CD4-positive, alpha-beta T cell (primary cell): Measurements from ENCODE around the gene KRT33B. TPM values are rescaled to one million over a fixed set of nuclear protein-coding genes. Genes with fewer than 3 reads are reported as not detected.

Source experiments
- ATAC-seq: fragments of 200-7000 bp; cut with Tn5 transposase; one replicate; pipeline ENCODE4 v1.10.0; 2022; ENCODE audit warnings: mild to moderate bottlenecking; ENCODE audit not compliant: poor library complexity
- CTCF ChIA-PET: fragments of 350-600 bp; sonication (Branson Sonifier 250); formaldehyde crosslinking; loops from one replicate; lab custom pipeline; 2021; ENCODE audit warnings: antibody characterized with exemption, inconsistent platforms; lab: Charles Lee
- POLR2A ChIA-PET: fragments of 350-600 bp; sonication (Branson Sonifier 250); formaldehyde crosslinking; loops from one replicate; lab custom pipeline; 2021; ENCODE audit warnings: antibody characterized with exemption, inconsistent platforms; lab: Charles Lee
- DNase-seq, 14 experiments: peaks; one replicate each; pipeline ENCODE4 v3.0.0-alpha.2; 2013 to 2020; ENCODE audit warnings: mixed read lengths in 2 of 14
- H3K27ac ChIP-seq, 2 donors: one replicate each; pipeline versions ENCODE4 v1.5.1 to v1.7.0; 2013; ENCODE audit warnings: low read length in 2 of 2, low read depth in 1 of 2, mild to moderate bottlenecking in 1 of 2
- H3K27me3 ChIP-seq, 2 experiments: 1 replicate in 1 of 2; 2 replicates in 1 of 2; pipeline versions ENCODE4 v1.6.1 to v1.7.0; 2013; ENCODE audit warnings: low read length in 2 of 2, control low read depth in 1 of 2, mild to moderate bottlenecking in 1 of 2, moderate library complexity in 1 of 2; ENCODE audit not compliant: insufficient read depth in 2 of 2, control insufficient read depth in 1 of 2
- H3K36me3 ChIP-seq: one replicate; pipeline ENCODE4 v1.6.1; 2013; ENCODE audit warnings: low read length, control low read depth; ENCODE audit not compliant: insufficient read depth
- H3K4me1 ChIP-seq: one replicate; pipeline ENCODE4 v1.6.1; 2013; ENCODE audit warnings: low read length, control low read depth; ENCODE audit not compliant: insufficient read depth
- H3K4me3 ChIP-seq: one replicate; pipeline ENCODE4 v1.5.1; 2013; ENCODE audit warnings: mild to moderate bottlenecking, low read length, moderate library complexity
- H3K9me3 ChIP-seq, 2 experiments: 1 replicate in 1 of 2; 2 replicates in 1 of 2; pipeline versions ENCODE4 v1.6.1 to v1.7.0; 2013; ENCODE audit warnings: low read length in 2 of 2, mild to moderate bottlenecking in 2 of 2, control low read depth in 1 of 2, moderate library complexity in 1 of 2; ENCODE audit not compliant: control insufficient read depth in 1 of 2, insufficient read depth in 1 of 2
- H3K27ac Mint-ChIP-seq: one replicate; pipeline ENCODE4 v1.8.0; 2020; ENCODE audit warnings: mixed read lengths
- H3K27me3 Mint-ChIP-seq: one replicate; pipeline ENCODE4 v1.8.0; 2021; ENCODE audit warnings: mixed read lengths
- H3K36me3 Mint-ChIP-seq: one replicate; pipeline ENCODE4 v1.8.0; 2021; ENCODE audit warnings: low read depth, mixed read lengths
- H3K4me1 Mint-ChIP-seq: one replicate; pipeline ENCODE4 v1.8.0; 2021; ENCODE audit warnings: low read depth, mixed read lengths
- H3K4me3 Mint-ChIP-seq: one replicate; pipeline ENCODE4 v1.8.0; 2020; ENCODE audit warnings: mild to moderate bottlenecking, mixed read lengths
- H3K9me3 Mint-ChIP-seq: one replicate; pipeline ENCODE4 v1.8.0; 2020; ENCODE audit warnings: mixed read lengths
- intact Hi-C, 2 experiments: fragments of 100-400 bp; cut with DNase I in 1 of 2; cut with micrococcal nuclease in 1 of 2; formaldehyde crosslinking; loops; one replicate each; pipeline versions ENCODE4 v1.15.1 to v1.9.0; 2023 to 2025; cut with DNase I, micrococcal nuclease
- total RNA-seq, 174 experiments: library from RNA in 2 of 174; stranded (reverse) in 2 of 174; gene quantifications; one replicate each; pipeline ENCODE4 v1.2.3 and lab custom pipeline; 2021 to 2026
- TF ChIP-seq, protein P1 (sequence below): fragments of 200-600 bp; IDR thresholded peaks from one replicate; pipeline ENCODE4 v1.8.0; 2022; ENCODE audit warnings: antibody characterized with exemption, mild to moderate bottlenecking

The KRT33B gene
- total RNA-seq, 2 experiments from 2014 or later = not detected

DNA sequence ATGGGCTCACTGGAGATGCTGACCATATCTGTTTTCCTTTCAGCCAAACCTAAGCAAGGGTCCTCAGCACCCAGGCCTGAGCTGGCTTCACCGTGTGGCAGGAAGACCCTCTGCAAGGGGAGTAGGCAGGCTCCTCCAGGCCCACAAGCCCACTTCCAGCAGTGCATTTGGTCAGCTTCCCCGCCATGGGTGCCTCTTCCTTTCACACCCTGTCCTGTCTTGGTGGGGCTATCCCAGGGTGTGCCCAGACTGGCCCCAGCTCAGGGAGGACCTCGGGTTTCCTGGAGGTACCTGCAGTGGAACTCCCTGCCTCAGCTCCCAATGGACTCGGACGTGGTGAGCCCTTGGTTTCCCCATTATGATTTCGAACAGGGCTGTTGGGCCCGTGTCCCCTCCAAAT is 41.4 kb downstream of the KRT33B start:
- peaks cover 49% of the 10 kb centered on the region for H3K4me1 Mint-ChIP-seq
- Histone ChIP-seq H3K9me3 (no peaks in the 10 kb centered on the region), H3K4me1 (peaks cover 65% of the 10 kb centered on the region), H3K36me3 (no peaks in the 10 kb centered on the region), H3K27me3 (no peaks in the 10 kb centered on the region), H3K27ac (no peak overlapping the region), H3K4me3 (no peak overlapping the region)
- POLR2A ChIA-PET = interaction anchor here (0.6 to 1.4 kb wide), 2 partner anchors 10 to 19 kb away, joined by 3 to 5 read pairs; partner anchors contain the start of gene KRTAP16-1
- intact Hi-C loops = loop anchor here in 1 of 2 experiments (5.0 to 10.0 kb wide), 2 partner anchors 167 to 219 kb away; no protein-coding TSS in a partner anchor
- TF ChIP-seq, protein P1, sequence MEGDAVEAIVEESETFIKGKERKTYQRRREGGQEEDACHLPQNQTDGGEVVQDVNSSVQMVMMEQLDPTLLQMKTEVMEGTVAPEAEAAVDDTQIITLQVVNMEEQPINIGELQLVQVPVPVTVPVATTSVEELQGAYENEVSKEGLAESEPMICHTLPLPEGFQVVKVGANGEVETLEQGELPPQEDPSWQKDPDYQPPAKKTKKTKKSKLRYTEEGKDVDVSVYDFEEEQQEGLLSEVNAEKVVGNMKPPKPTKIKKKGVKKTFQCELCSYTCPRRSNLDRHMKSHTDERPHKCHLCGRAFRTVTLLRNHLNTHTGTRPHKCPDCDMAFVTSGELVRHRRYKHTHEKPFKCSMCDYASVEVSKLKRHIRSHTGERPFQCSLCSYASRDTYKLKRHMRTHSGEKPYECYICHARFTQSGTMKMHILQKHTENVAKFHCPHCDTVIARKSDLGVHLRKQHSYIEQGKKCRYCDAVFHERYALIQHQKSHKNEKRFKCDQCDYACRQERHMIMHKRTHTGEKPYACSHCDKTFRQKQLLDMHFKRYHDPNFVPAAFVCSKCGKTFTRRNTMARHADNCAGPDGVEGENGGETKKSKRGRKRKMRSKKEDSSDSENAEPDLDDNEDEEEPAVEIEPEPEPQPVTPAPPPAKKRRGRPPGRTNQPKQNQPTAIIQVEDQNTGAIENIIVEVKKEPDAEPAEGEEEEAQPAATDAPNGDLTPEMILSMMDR = no peak
- H3K4me3 Mint-ChIP-seq = no peak overlapping the region
- DNase-seq (no peak), ATAC-seq (no peak)
- no peaks in the 10 kb centered on the region for H3K27me3 Mint-ChIP-seq
- CTCF ChIA-PET = no interaction called here
- H3K36me3 Mint-ChIP-seq = no peaks in the 10 kb centered on the region
- H3K9me3 Mint-ChIP-seq = no peaks in the 10 kb centered on the region
- no peak overlapping the region for H3K27ac Mint-ChIP-seq

DNA sequence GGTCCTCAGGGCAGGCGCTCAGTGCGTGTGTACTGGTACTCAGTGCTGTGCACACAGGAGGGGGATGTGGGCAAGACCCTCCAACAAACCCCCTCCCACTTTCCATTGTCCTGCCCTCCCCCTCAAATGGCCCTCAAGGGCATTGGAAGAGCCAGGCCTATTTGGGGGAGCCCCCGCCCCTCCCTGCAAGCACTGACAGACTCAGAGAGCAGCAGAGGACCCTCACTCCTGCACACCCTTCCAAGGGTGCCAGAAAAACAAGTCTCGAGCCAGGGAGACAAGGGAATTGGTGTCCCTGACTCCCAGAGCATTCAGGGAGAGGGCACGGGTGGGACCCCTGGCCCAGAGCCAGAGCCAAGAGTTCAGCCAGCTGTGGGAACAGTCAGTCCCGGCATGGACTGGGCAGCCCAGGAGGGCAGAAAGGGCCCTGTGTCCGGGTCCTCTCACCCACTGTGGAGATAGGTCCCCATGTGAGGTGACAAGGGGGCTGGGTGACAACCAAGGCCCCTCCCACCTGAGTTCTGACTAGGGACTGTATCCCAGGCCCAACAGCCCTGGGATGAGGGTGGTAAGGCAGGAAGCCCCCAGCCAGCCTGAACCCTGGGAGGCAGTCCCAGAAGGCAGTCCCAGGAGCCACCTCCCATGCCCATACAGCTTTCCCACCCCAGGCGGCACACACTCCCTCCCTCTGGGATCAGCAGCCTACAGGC is 42.0 kb downstream of the KRT33B start:
- Histone ChIP-seq H3K27ac (no peak overlapping the region), H3K9me3 (no peaks in the 10 kb centered on the region), H3K36me3 (no peaks in the 10 kb centered on the region), H3K4me1 (peaks cover 70% of the 10 kb centered on the region), H3K4me3 (no peak overlapping the region), H3K27me3 (no peaks in the 10 kb centered on the region)
- ChIA-PET CTCF (no interaction called here), POLR2A (interaction anchor here (0.6 kb wide), 1 partner anchor 11 kb away, joined by 3 read pairs; no protein-coding TSS in a partner anchor)
- ATAC-seq (no peak), DNase-seq (no peak)
- Mint-ChIP-seq H3K36me3 (no peaks in the 10 kb centered on the region), H3K27ac (peak overlapping the region; percentile 74), H3K4me3 (no peak overlapping the region), H3K27me3 (no peaks in the 10 kb centered on the region), H3K4me1 (peaks cover 52% of the 10 kb centered on the region), H3K9me3 (no peaks in the 10 kb centered on the region)
- TF ChIP-seq, protein P1 = no peak
- intact Hi-C loops = loop anchor here in 1 of 2 experiments (5.0 to 10.0 kb wide), 2 partner anchors 167 to 220 kb away; no protein-coding TSS in a partner anchor

DNA sequence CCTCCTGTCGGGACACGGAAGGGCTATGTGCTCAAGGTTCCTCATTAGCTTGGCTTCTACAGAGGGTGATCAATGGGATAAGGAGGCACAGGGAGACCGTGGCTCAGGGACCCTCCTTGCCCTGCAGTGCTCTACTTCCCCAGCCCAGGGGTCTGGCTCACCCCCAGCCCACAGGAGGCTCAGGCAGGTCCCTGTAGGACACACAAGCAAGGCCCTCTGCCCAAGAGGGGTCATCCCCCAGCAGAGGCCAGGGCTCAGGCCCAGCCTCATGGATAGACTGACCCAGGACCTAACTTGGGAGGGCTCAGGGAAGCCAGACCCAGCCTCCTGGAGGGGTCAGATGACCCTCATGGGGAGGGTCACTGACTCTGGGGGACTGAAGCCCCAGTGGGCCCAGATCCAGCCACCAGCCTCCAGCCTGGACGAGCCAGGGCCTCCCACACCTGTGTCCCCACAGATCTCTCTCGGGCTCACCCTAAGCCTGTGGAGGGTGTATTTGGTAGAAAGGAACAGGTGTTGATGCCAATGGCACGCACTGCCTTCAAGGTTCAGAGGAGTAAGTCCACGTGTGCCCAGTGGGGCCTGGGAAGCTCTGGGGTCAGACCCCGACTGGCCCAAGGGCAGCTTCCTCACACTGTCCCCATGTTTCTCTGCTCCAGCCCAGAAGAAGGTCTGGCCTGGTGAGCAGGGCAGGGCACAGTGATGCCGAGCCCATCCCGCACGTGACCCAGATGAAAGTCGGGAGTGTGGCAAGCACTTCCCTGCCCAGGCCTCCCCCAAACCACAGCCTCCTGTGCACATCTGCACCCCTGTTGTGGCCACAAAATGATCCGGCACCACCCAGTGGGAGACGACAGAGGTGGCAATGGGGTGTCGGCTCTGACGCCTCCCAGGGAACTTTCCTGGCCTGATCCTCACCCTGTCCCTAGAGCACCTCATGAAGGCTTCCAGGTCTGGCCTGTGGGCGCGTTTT is 43.2 kb downstream of the KRT33B start:
- ATAC-seq = peak; percentile 58
- H3K27ac Mint-ChIP-seq = peak overlapping the region; percentile 74
- TF ChIP-seq, protein P1 = no peak
- no peaks in the 10 kb centered on the region for H3K9me3 Mint-ChIP-seq
- peaks cover 59% of the 10 kb centered on the region for H3K4me1 Mint-ChIP-seq
- peak in 7 of 14 experiments; percentile 10 to 68 (median 49) for DNase-seq
- peaks cover 76% of the 10 kb centered on the region for H3K4me1 ChIP-seq
- H3K4me3 Mint-ChIP-seq = no peak overlapping the region
- intact Hi-C loops = loop anchor here in 1 of 2 experiments (5.0 to 10.0 kb wide), 2 partner anchors 168 to 221 kb away; no protein-coding TSS in a partner anchor
- no peaks in the 10 kb centered on the region for H3K36me3 ChIP-seq
- ChIA-PET CTCF (no interaction called here), POLR2A (no interaction called here)
- H3K9me3 ChIP-seq = no peaks in the 10 kb centered on the region
- H3K4me3 ChIP-seq = no peak overlapping the region
- no peaks in the 10 kb centered on the region for H3K27me3 ChIP-seq
- no peaks in the 10 kb centered on the region for H3K27me3 Mint-ChIP-seq
- H3K27ac ChIP-seq = no peak overlapping the region
- no peaks in the 10 kb centered on the region for H3K36me3 Mint-ChIP-seq
